ENCODE data around the gene GAB2. TPM values are rescaled to one million over a fixed set of nuclear protein-coding genes. Genes with fewer than 3 reads are reported as not detected.

Gene GAB2
- total RNA-seq, 5 donors from 2014 or later (not counting 1 experiment from before 2014, with no cell fraction given): 5.4 to 17.2 (median 8.8) TPM

- Histone ChIP-seq H3K27me3 (replicated peaks in 1 of 2; ENCODE audit: control insufficient read depth in 2 of 2, extremely low read depth in 1 of 2, insufficient read depth in 2 of 2, low read length in 1 of 2) (no peaks in the 10 kb centered on the region), H3K4me3 (ENCODE audit: control insufficient read depth in 1 of 2, extremely low read depth in 1 of 2, low read length in 1 of 2) (peak within 1 kb of the TSS; percentile 76 to 81), H3K27ac (ENCODE audit: low read length) (peak within 1 kb of the TSS; percentile 43), H3K4me1 (ENCODE audit: control insufficient read depth in 1 of 2, extremely low read depth in 1 of 2, insufficient read depth in 2 of 2, low read length in 2 of 2) (peaks cover 8 to 45% of the 10 kb centered on the region in 2 experiments), H3K9me3 (no peaks in the 10 kb centered on the region), H3K36me3 (ENCODE audit: control insufficient read depth in 2 of 2, extremely low read depth in 1 of 2, insufficient read depth in 1 of 2, low read length in 1 of 2) (peaks cover 0 to 3% of the 10 kb centered on the region in 2 donors)
- CTCF ChIA-PET: interaction anchor here (0.7 to 1.1 kb wide), 5 partner anchors 14 to 194 kb away, joined by 3 to 16 read pairs (median 5); partner anchors contain the start of gene INTS4 (in 1 of the 2)
- POLR2A ChIA-PET: interaction anchor here (0.5 to 3.4 kb wide), 5 partner anchors 14 to 193 kb away, joined by 3 to 22 read pairs (median 7); partner anchors contain the start of gene ALG8 (in 1 of the 2)
- no peaks in the 10 kb centered on the region for H3K27me3 Mint-ChIP-seq
- H3K4me3 Mint-ChIP-seq: peak within 1 kb of the TSS; percentile 97 to 99 (median 99)
- ATAC-seq (replicated peaks in 1 of 4): peak; percentile 90 to 97 (median 96)
- peak within 1 kb of the TSS; percentile 89 to 92 for H3K27ac Mint-ChIP-seq
- H3K36me3 Mint-ChIP-seq: peaks cover 5% of the 10 kb centered on the region
- DNase-seq: peak; percentile 74 to 93 (median 87)
- H3K4me1 Mint-ChIP-seq: peaks cover 55 to 60% (median 55%) of the 10 kb centered on the region in 3 donors
- no peaks in the 10 kb centered on the region for H3K9me3 Mint-ChIP-seq
- 2% methylated on average over 46 of the region's 74 CpGs for WGBS (ENCODE audit: insufficient coverage)
Observed at GRCh38 chr11:78188286-78189173, 229.1 kb downstream of the GAB2 start, which contains the start of the genes KCTD21 and USP35. TSS of gene KCTD21 (minus strand) at chr11:78188626. CDS start at chr11:78174554, 14,072 bp downstream. TSS of gene USP35 (plus strand) at chr11:78188919. CDS start at chr11:78196246, 7,327 bp downstream.

GRCh38 chr11:78187366-78188285 lies 230.0 kb downstream of the GAB2 start:
- Mint-ChIP-seq H3K4me3 (peak overlapping the region; percentile 97 to 99 (median 99)), H3K9me3 (no peaks in the 10 kb centered on the region), H3K4me1 (peaks cover 49 to 57% (median 50%) of the 10 kb centered on the region in 3 donors), H3K27ac (peak overlapping the region; percentile 89 to 92), H3K27me3 (no peaks in the 10 kb centered on the region), H3K36me3 (peaks cover 7% of the 10 kb centered on the region)
- H3K9me3 ChIP-seq: no peaks in the 10 kb centered on the region
- H3K4me1 ChIP-seq (ENCODE audit: control insufficient read depth in 1 of 2, extremely low read depth in 1 of 2, insufficient read depth in 2 of 2, low read length in 2 of 2): peaks cover 8 to 36% of the 10 kb centered on the region in 2 experiments
- WGBS (ENCODE audit: insufficient coverage): 18% methylated on average over 12 of the region's 31 CpGs
- ChIA-PET POLR2A (interaction anchor here (0.7 to 3.4 kb wide), 4 partner anchors 15 to 193 kb away, joined by 3 to 22 read pairs (median 12); partner anchors contain the start of gene ALG8 (in 1 of the 2)), CTCF (interaction anchor here (0.6 to 1.1 kb wide), 6 partner anchors 15 to 387 kb away, joined by 3 to 16 read pairs (median 5); partner anchors contain the start of genes INTS4 (in 1 of the 2) and NARS2 (in 1 of the 2))
- peak in 31 of 35 experiments; percentile 22 to 79 (median 60) for DNase-seq
- peaks cover 0 to 3% of the 10 kb centered on the region in 2 donors for H3K36me3 ChIP-seq (ENCODE audit: control insufficient read depth in 2 of 2, extremely low read depth in 1 of 2, insufficient read depth in 1 of 2, low read length in 1 of 2)
- peak overlapping the region; percentile 76 to 81 for H3K4me3 ChIP-seq (ENCODE audit: control insufficient read depth in 1 of 2, extremely low read depth in 1 of 2, low read length in 1 of 2)
- peak overlapping the region; percentile 43 for H3K27ac ChIP-seq (ENCODE audit: low read length)
- peak; percentile 37 to 64 (median 46) for ATAC-seq (replicated peaks in 1 of 4)
- H3K27me3 ChIP-seq (replicated peaks in 1 of 2; ENCODE audit: control insufficient read depth in 2 of 2, extremely low read depth in 1 of 2, insufficient read depth in 2 of 2, low read length in 1 of 2): no peaks in the 10 kb centered on the region

- ChIA-PET CTCF (no interaction called here), POLR2A (no interaction called here)
- H3K27ac ChIP-seq (ENCODE audit: low read length): no peak overlapping the region
- Mint-ChIP-seq H3K27ac (no peak overlapping the region), H3K36me3 (peaks cover 31% of the 10 kb centered on the region), H3K4me1 (peaks cover 8 to 17% (median 11%) of the 10 kb centered on the region in 3 donors), H3K4me3 (no peak overlapping the region), H3K9me3 (peaks cover 0 to 2% (median 2%) of the 10 kb centered on the region in 3 donors), H3K27me3 (no peaks in the 10 kb centered on the region)
- DNase-seq (no peak), ATAC-seq (replicated peaks in 1 of 4) (no peak)
- no peaks in the 10 kb centered on the region for H3K4me1 ChIP-seq (ENCODE audit: control insufficient read depth in 1 of 2, extremely low read depth in 1 of 2, insufficient read depth in 2 of 2, low read length in 2 of 2)
- H3K9me3 ChIP-seq: no peaks in the 10 kb centered on the region
- H3K36me3 ChIP-seq (ENCODE audit: control insufficient read depth in 2 of 2, extremely low read depth in 1 of 2, insufficient read depth in 1 of 2, low read length in 1 of 2): peaks cover 5 to 7% of the 10 kb centered on the region in 2 donors
- no peak overlapping the region for H3K4me3 ChIP-seq (ENCODE audit: control insufficient read depth in 1 of 2, extremely low read depth in 1 of 2, low read length in 1 of 2)
- WGBS (ENCODE audit: insufficient coverage): 80% methylated on average over 1 of the region's 2 CpGs
- no peaks in the 10 kb centered on the region for H3K27me3 ChIP-seq (replicated peaks in 1 of 2; ENCODE audit: control insufficient read depth in 2 of 2, extremely low read depth in 1 of 2, insufficient read depth in 2 of 2, low read length in 1 of 2)
Observed at GRCh38 chr11:78181185-78181584, 236.4 kb downstream of the GAB2 start.

GRCh38 chr11:78180751-78181150 lies 236.9 kb downstream of the GAB2 start:
- no peak overlapping the region for H3K27ac Mint-ChIP-seq
- no peak overlapping the region for H3K4me3 ChIP-seq (ENCODE audit: control insufficient read depth in 1 of 2, extremely low read depth in 1 of 2, low read length in 1 of 2)
- H3K36me3 Mint-ChIP-seq: peaks cover 32% of the 10 kb centered on the region
- H3K4me1 ChIP-seq (ENCODE audit: control insufficient read depth in 1 of 2, extremely low read depth in 1 of 2, insufficient read depth in 2 of 2, low read length in 2 of 2): no peaks in the 10 kb centered on the region
- no peaks in the 10 kb centered on the region for H3K27me3 Mint-ChIP-seq
- no peak overlapping the region for H3K27ac ChIP-seq (ENCODE audit: low read length)
- WGBS (ENCODE audit: insufficient coverage): no CpG with 5 or more reads among the region's 4 CpGs
- CTCF ChIA-PET: no interaction called here
- DNase-seq (no peak), ATAC-seq (replicated peaks in 1 of 4) (no peak)
- POLR2A ChIA-PET: no interaction called here
- peaks cover 8 to 14% (median 11%) of the 10 kb centered on the region in 3 donors for H3K4me1 Mint-ChIP-seq
- H3K36me3 ChIP-seq (ENCODE audit: control insufficient read depth in 2 of 2, extremely low read depth in 1 of 2, insufficient read depth in 1 of 2, low read length in 1 of 2): peaks cover 5 to 7% of the 10 kb centered on the region in 2 donors
- H3K9me3 Mint-ChIP-seq: peaks cover 0 to 3% (median 3%) of the 10 kb centered on the region in 3 donors
- no peak overlapping the region for H3K4me3 Mint-ChIP-seq
- no peaks in the 10 kb centered on the region for H3K9me3 ChIP-seq
- no peaks in the 10 kb centered on the region for H3K27me3 ChIP-seq (replicated peaks in 1 of 2; ENCODE audit: control insufficient read depth in 2 of 2, extremely low read depth in 1 of 2, insufficient read depth in 2 of 2, low read length in 1 of 2)

- ChIA-PET POLR2A (no interaction called here), CTCF (no interaction called here)
- Mint-ChIP-seq H3K9me3 (peaks cover 0 to 3% (median 3%) of the 10 kb centered on the region in 3 donors), H3K4me3 (no peak overlapping the region), H3K36me3 (peaks cover 35% of the 10 kb centered on the region), H3K27ac (no peak overlapping the region), H3K27me3 (no peaks in the 10 kb centered on the region), H3K4me1 (peaks cover 8 to 14% (median 11%) of the 10 kb centered on the region in 3 donors)
- H3K4me3 ChIP-seq (ENCODE audit: control insufficient read depth in 1 of 2, extremely low read depth in 1 of 2, low read length in 1 of 2): no peak overlapping the region
- 94% methylated on average over 6 of the region's 7 CpGs for WGBS (ENCODE audit: insufficient coverage)
- H3K9me3 ChIP-seq: no peaks in the 10 kb centered on the region
- ATAC-seq (replicated peaks in 1 of 4) (peak in 1 of 4 experiments; percentile 17), DNase-seq (no peak)
- H3K27me3 ChIP-seq (replicated peaks in 1 of 2; ENCODE audit: control insufficient read depth in 2 of 2, extremely low read depth in 1 of 2, insufficient read depth in 2 of 2, low read length in 1 of 2): no peaks in the 10 kb centered on the region
- no peaks in the 10 kb centered on the region for H3K4me1 ChIP-seq (ENCODE audit: control insufficient read depth in 1 of 2, extremely low read depth in 1 of 2, insufficient read depth in 2 of 2, low read length in 2 of 2)
- H3K36me3 ChIP-seq (ENCODE audit: control insufficient read depth in 2 of 2, extremely low read depth in 1 of 2, insufficient read depth in 1 of 2, low read length in 1 of 2): peaks cover 5 to 7% of the 10 kb centered on the region in 2 donors
- no peak overlapping the region for H3K27ac ChIP-seq (ENCODE audit: low read length)
Observed at GRCh38 chr11:78179459-78180071, 238.1 kb downstream of the GAB2 start.

Measured in T-cell (primary cell).